HCT116 (cell line): ENCODE results near the gene FBH1. TPM values are rescaled to one million over a fixed set of nuclear protein-coding genes. Genes with fewer than 3 reads are reported as not detected.

Source experiments
- ATAC-seq: fragments of 200-7000 bp; cut with Tn5 transposase; 2 replicates; pipeline ENCODE4 v1.9.1; 2020; ENCODE audit warnings: mild to moderate bottlenecking, moderate library complexity
- BruUV-seq: library from RNA; stranded (reverse); fragments of 400-500 nt; replicated peaks from 2 replicates; lab custom pipeline; 2021; lab: Mats Ljungman, UMichigan
- CTCF ChIA-PET: fragments of 300-600 bp; sonication (Branson Sonifier 250); formaldehyde crosslinking; loops from one replicate; lab custom pipeline; 2021; ENCODE audit warnings: antibody characterized with exemption; lab: Charles Lee
- POLR2A ChIA-PET: fragments of 300-600, 350-600 bp; sonication (Branson Sonifier 250); formaldehyde crosslinking; loops from one replicate; lab custom pipeline; 2021; ENCODE audit warnings: antibody characterized with exemption; lab: Charles Lee
- RAD21 ChIA-PET, 2 experiments: fragments of 300-600 bp; sonication (Branson Sonifier 250); formaldehyde crosslinking; loops; one replicate each; lab custom pipeline; 2023; ENCODE audit warnings: low total read pairs in 2 of 2; ENCODE audit not compliant: uncharacterized antibody in 2 of 2, unreplicated experiment in 2 of 2, low non-redundant PET in 1 of 2; lab: Charles Lee
- DNase-seq: peaks from one replicate; pipeline ENCODE4 v3.0.0-alpha.2; 2010; ENCODE audit warnings: low read depth, low spot score
- H2AFZ ChIP-seq: fragments of 200-600 bp; shearing (Covaris generic), sonication (generic); 2 replicates; pipeline ENCODE4 v1.6.1; 2017; ENCODE audit warnings: low read depth, mixed run types, mixed read lengths, antibody characterized with exemption, low read length; ENCODE audit not compliant: poor library complexity, severe bottlenecking
- H3K27ac ChIP-seq: 2 replicates; pipeline ENCODE4 v1.5.1; 2012; ENCODE audit warnings: low read depth, low read length
- H3K27me3 ChIP-seq: fragments of 200-600 bp; sonication (generic); 2 replicates; pipeline ENCODE4 v1.6.1; 2016; ENCODE audit warnings: mixed run types, low read length, mixed read lengths; ENCODE audit not compliant: insufficient read depth
- H3K36me3 ChIP-seq, 2 experiments: fragments of 200-500 bp in 1 of 2; fragments of 200-600 bp in 1 of 2; sonication (Bioruptor generic) in 1 of 2; sonication (generic) in 1 of 2; 2 replicates each; pipeline versions ENCODE4 v1.5.1 to v1.6.1; 2014 to 2016; ENCODE audit warnings: low read length in 2 of 2, inconsistent platforms in 1 of 2, mixed read lengths in 1 of 2, mixed run types in 1 of 2; ENCODE audit not compliant: insufficient read depth in 2 of 2, control insufficient read depth in 1 of 2
- H3K4me1 ChIP-seq, 2 experiments: fragments of 200-600 bp in 1 of 2; sonication (generic) in 1 of 2; 2 replicates each; pipeline versions ENCODE4 v1.5.1 to v1.6.1; 2012 to 2017; ENCODE audit warnings: low read length in 2 of 2, inconsistent platforms in 1 of 2, mild to moderate bottlenecking in 1 of 2, mixed read lengths in 1 of 2, mixed run types in 1 of 2, moderate library complexity in 1 of 2; ENCODE audit not compliant: insufficient read depth in 2 of 2, control insufficient read depth in 1 of 2
- H3K4me2 ChIP-seq: fragments of 200-600 bp; sonication (generic); 2 replicates; pipeline ENCODE4 v1.6.1; 2017; ENCODE audit warnings: mixed run types, low read length, mixed read lengths
- H3K4me3 ChIP-seq, 2 experiments: fragments of 200-600 bp in 1 of 2; sonication (generic) in 1 of 2; replicated peaks in 1 of 2; 2 replicates each; pipeline ENCODE4 v1.5.1; 2011 to 2016; ENCODE audit warnings: low read length in 2 of 2, control low read depth in 1 of 2, low read depth in 1 of 2, mild to moderate bottlenecking in 1 of 2, mixed read lengths in 1 of 2, mixed run types in 1 of 2
- H3K79me2 ChIP-seq: fragments of 200-600 bp; sonication (generic); 2 replicates; pipeline ENCODE4 v1.6.1; 2017; ENCODE audit warnings: mild to moderate bottlenecking, mixed run types, low read length, moderate library complexity, mixed read lengths; ENCODE audit not compliant: insufficient read depth
- H3K9ac ChIP-seq: fragments of 200-600 bp; sonication (generic); 2 replicates; pipeline ENCODE4 v1.6.1; 2016; ENCODE audit warnings: low read length, mixed read lengths
- H3K9me2 ChIP-seq: fragments of 200-600 bp; sonication (generic), shearing (Covaris generic); 2 replicates; pipeline ENCODE4 v1.6.1; 2017; ENCODE audit warnings: mixed run types, mild to moderate bottlenecking, moderate library complexity; ENCODE audit not compliant: insufficient read depth
- H3K9me3 ChIP-seq, 2 experiments: fragments of 200-500 bp in 1 of 2; fragments of 200-600 bp in 1 of 2; sonication (Bioruptor generic) in 1 of 2; sonication (generic) in 1 of 2; 2 replicates each; pipeline ENCODE4 v1.6.1; 2014 to 2017; ENCODE audit warnings: low read length in 2 of 2, mixed read lengths in 2 of 2, inconsistent platforms in 1 of 2, low read depth in 1 of 2, mild to moderate bottlenecking in 1 of 2, mixed run types in 1 of 2, moderate library complexity in 1 of 2; ENCODE audit not compliant: control insufficient read depth in 1 of 2, insufficient read depth in 1 of 2
- H4K20me1 ChIP-seq: fragments of 200-600 bp; sonication (generic), shearing (Covaris generic); 2 replicates; pipeline ENCODE4 v1.6.1; 2017; ENCODE audit warnings: mixed run types, mild to moderate bottlenecking, moderate library complexity; ENCODE audit not compliant: insufficient read depth
- CBX3 ChIP-seq: IDR thresholded peaks from 2 replicates; pipeline ENCODE4 v1.6.1; 2012; ENCODE audit warnings: low read depth
- CEBPB ChIP-seq: IDR thresholded peaks from 2 replicates; pipeline ENCODE4 v1.6.1; 2012; ENCODE audit warnings: low read depth
- EGR1 ChIP-seq: IDR thresholded peaks from 2 replicates; pipeline ENCODE4 v1.6.1; 2012; ENCODE audit warnings: low read depth
- ELF1 ChIP-seq: IDR thresholded peaks from 2 replicates; pipeline ENCODE4 v1.6.1; 2012; ENCODE audit warnings: low read depth, borderline replicate concordance
- EZH2phosphoT487 ChIP-seq: fragments of 200-600 bp; IDR thresholded peaks from 2 replicates; pipeline ENCODE4 v1.6.1; 2018; ENCODE audit warnings: antibody characterized with exemption, borderline replicate concordance
- FOSL1 ChIP-seq: IDR thresholded peaks from 2 replicates; pipeline ENCODE4 v1.6.1; 2012; ENCODE audit warnings: low read depth
- JUND ChIP-seq: IDR thresholded peaks from 2 replicates; pipeline ENCODE4 v1.6.1; 2012
- POLR2A ChIP-seq: IDR thresholded peaks from 2 replicates; pipeline ENCODE4 v1.7.0; 2011; ENCODE audit warnings: borderline replicate concordance; ENCODE audit not compliant: insufficient read depth, insufficient read length; ENCODE audit errors: extremely low read depth
- POLR2AphosphoS5 ChIP-seq: IDR thresholded peaks from 2 replicates; pipeline ENCODE4 v1.6.1; 2011; ENCODE audit warnings: mild to moderate bottlenecking, low read depth, low read length, moderate library complexity
- RAD21 ChIP-seq: IDR thresholded peaks from 2 replicates; pipeline ENCODE4 v1.6.1; 2012; ENCODE audit warnings: low read depth, mild to moderate bottlenecking
- SRF ChIP-seq: IDR thresholded peaks from 2 replicates; pipeline ENCODE4 v1.6.1; 2012; ENCODE audit warnings: low read depth
- TCF7L2 ChIP-seq: IDR thresholded peaks from 2 replicates; pipeline ENCODE4 v1.7.0; 2011; ENCODE audit warnings: borderline replicate concordance, inconsistent platforms; ENCODE audit not compliant: insufficient read depth, insufficient read length; ENCODE audit errors: extremely low read depth
- YY1 ChIP-seq: IDR thresholded peaks from 2 replicates; pipeline ENCODE4 v1.6.1; 2011; ENCODE audit warnings: low read length, low read depth, moderate library complexity, mild to moderate bottlenecking; ENCODE audit not compliant: insufficient replicate concordance; ENCODE audit errors: extremely low read depth
- ZFX ChIP-seq: fragments of 450-650 bp; IDR thresholded peaks from 2 replicates; pipeline ENCODE4 v1.6.1; 2017
- intact Hi-C: fragments of 100-400 bp; cut with micrococcal nuclease; formaldehyde crosslinking; loops from 2 replicates; pipeline ENCODE4 v1.10.0; 2022
- total RNA-seq: library from RNA; stranded (reverse); gene quantifications from one replicate; pipeline ENCODE4 v1.2.1, GENCODE V29; 2021; ENCODE audit not compliant: unreplicated experiment
- TF ChIP-seq, protein P1 (sequence below), 3 experiments: fragments of 200-600 bp in 1 of 3; sonication (generic) in 1 of 3; IDR thresholded peaks in 2 of 3; conservative IDR thresholded peaks in 1 of 3; 2 replicates each; pipeline ENCODE4 v1.5.1; 2012 to 2017; ENCODE audit warnings: low read depth in 2 of 3, low read length in 2 of 3, antibody characterized with exemption in 1 of 3, borderline replicate concordance in 1 of 3, control low read depth in 1 of 3, mild to moderate bottlenecking in 1 of 3, mixed read lengths in 1 of 3, mixed run types in 1 of 3, moderate library complexity in 1 of 3; ENCODE audit not compliant: insufficient read depth in 1 of 3
- TF ChIP-seq, protein P2 (sequence below): IDR thresholded peaks from 2 replicates; pipeline ENCODE4 v1.6.1; 2012
- TF ChIP-seq, protein P3 (sequence below): IDR thresholded peaks from 2 replicates; pipeline ENCODE4 v1.6.1; 2011; ENCODE audit warnings: mild to moderate bottlenecking, low read length, moderate library complexity; ENCODE audit not compliant: insufficient replicate concordance; ENCODE audit errors: extremely low read depth
- TF ChIP-seq, protein P4 (sequence below): IDR thresholded peaks from 2 replicates; pipeline ENCODE4 v1.6.1; 2012
- TF ChIP-seq, protein P5 (sequence below): IDR thresholded peaks from 2 replicates; pipeline ENCODE4 v1.6.1; 2012; ENCODE audit warnings: low read depth

FBH1 gene
- total RNA-seq, 1 experiment from 2014 or later: 70.2 TPM

DNA sequence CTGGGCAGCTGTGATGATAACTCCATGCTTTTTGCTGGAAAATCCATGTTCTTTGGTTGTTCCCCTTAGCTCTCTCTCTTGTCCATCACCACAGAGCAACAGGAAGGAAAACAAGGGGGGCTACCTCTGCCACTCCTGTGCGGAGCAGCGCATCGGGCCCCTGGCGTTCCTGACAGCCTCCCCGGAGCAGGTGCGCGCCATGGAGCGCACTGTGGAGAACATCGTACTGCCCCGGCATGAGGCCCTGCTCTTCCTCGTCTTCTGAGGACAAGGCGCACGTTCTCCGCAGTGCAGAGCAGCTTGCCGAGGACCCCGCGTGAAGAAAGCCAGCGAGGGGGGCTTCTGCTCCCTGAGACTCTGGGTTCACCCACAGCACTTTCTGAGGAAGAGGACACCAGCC is 47.0 kb downstream of the FBH1 start:
- Histone ChIP-seq H3K27me3 (no peaks in the 10 kb centered on the region), H3K79me2 (no peaks in the 10 kb centered on the region), H3K9me3 (no peaks in the 10 kb centered on the region), H2AFZ (no peak overlapping the region), H3K9ac (no peak overlapping the region), H3K4me2 (no peak overlapping the region), H3K9me2 (no peaks in the 10 kb centered on the region), H3K4me3 (no peak overlapping the region), H4K20me1 (no peaks in the 10 kb centered on the region), H3K27ac (no peak overlapping the region), H3K36me3 (peaks cover 14 to 23% of the 10 kb centered on the region in 2 experiments; a peak in 3 of 4 replicates), H3K4me1 (no peaks in the 10 kb centered on the region)
- intact Hi-C loops: no loop called here
- ChIA-PET CTCF (no interaction called here), POLR2A (no interaction called here), RAD21 (no interaction called here)
- ATAC-seq (no peak), DNase-seq (no peak)
- TF ChIP-seq ZFX: no peak
- TF ChIP-seq CBX3: no peak
- no peak for TF ChIP-seq RAD21
- no peak for TF ChIP-seq EZH2phosphoT487
- TF ChIP-seq, protein P1, sequence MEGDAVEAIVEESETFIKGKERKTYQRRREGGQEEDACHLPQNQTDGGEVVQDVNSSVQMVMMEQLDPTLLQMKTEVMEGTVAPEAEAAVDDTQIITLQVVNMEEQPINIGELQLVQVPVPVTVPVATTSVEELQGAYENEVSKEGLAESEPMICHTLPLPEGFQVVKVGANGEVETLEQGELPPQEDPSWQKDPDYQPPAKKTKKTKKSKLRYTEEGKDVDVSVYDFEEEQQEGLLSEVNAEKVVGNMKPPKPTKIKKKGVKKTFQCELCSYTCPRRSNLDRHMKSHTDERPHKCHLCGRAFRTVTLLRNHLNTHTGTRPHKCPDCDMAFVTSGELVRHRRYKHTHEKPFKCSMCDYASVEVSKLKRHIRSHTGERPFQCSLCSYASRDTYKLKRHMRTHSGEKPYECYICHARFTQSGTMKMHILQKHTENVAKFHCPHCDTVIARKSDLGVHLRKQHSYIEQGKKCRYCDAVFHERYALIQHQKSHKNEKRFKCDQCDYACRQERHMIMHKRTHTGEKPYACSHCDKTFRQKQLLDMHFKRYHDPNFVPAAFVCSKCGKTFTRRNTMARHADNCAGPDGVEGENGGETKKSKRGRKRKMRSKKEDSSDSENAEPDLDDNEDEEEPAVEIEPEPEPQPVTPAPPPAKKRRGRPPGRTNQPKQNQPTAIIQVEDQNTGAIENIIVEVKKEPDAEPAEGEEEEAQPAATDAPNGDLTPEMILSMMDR (IDR thresholded peaks at IDR 0.05 in 2 of 3, conservative IDR thresholded peaks at IDR 0.05 in 1 of 3; ENCODE audit: borderline replicate concordance in 1 of 3, insufficient read depth in 1 of 3, low read depth in 2 of 3, low read length in 2 of 3): no peak
- no peak for TF ChIP-seq POLR2A
- no peak for TF ChIP-seq YY1
- no peak for TF ChIP-seq TCF7L2
- TF ChIP-seq, protein P2, sequence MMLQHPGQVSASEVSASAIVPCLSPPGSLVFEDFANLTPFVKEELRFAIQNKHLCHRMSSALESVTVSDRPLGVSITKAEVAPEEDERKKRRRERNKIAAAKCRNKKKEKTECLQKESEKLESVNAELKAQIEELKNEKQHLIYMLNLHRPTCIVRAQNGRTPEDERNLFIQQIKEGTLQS: no peak
- TF ChIP-seq, protein P3, sequence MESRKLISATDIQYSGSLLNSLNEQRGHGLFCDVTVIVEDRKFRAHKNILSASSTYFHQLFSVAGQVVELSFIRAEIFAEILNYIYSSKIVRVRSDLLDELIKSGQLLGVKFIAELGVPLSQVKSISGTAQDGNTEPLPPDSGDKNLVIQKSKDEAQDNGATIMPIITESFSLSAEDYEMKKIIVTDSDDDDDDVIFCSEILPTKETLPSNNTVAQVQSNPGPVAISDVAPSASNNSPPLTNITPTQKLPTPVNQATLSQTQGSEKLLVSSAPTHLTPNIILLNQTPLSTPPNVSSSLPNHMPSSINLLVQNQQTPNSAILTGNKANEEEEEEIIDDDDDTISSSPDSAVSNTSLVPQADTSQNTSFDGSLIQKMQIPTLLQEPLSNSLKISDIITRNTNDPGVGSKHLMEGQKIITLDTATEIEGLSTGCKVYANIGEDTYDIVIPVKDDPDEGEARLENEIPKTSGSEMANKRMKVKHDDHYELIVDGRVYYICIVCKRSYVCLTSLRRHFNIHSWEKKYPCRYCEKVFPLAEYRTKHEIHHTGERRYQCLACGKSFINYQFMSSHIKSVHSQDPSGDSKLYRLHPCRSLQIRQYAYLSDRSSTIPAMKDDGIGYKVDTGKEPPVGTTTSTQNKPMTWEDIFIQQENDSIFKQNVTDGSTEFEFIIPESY: no peak
- no peak for TF ChIP-seq JUND
- no peak for TF ChIP-seq CEBPB
- no peak for TF ChIP-seq ELF1
- TF ChIP-seq EGR1: no peak
- TF ChIP-seq, protein P4, sequence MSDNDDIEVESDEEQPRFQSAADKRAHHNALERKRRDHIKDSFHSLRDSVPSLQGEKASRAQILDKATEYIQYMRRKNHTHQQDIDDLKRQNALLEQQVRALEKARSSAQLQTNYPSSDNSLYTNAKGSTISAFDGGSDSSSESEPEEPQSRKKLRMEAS: no peak
- TF ChIP-seq SRF: no peak
- TF ChIP-seq, protein P5, sequence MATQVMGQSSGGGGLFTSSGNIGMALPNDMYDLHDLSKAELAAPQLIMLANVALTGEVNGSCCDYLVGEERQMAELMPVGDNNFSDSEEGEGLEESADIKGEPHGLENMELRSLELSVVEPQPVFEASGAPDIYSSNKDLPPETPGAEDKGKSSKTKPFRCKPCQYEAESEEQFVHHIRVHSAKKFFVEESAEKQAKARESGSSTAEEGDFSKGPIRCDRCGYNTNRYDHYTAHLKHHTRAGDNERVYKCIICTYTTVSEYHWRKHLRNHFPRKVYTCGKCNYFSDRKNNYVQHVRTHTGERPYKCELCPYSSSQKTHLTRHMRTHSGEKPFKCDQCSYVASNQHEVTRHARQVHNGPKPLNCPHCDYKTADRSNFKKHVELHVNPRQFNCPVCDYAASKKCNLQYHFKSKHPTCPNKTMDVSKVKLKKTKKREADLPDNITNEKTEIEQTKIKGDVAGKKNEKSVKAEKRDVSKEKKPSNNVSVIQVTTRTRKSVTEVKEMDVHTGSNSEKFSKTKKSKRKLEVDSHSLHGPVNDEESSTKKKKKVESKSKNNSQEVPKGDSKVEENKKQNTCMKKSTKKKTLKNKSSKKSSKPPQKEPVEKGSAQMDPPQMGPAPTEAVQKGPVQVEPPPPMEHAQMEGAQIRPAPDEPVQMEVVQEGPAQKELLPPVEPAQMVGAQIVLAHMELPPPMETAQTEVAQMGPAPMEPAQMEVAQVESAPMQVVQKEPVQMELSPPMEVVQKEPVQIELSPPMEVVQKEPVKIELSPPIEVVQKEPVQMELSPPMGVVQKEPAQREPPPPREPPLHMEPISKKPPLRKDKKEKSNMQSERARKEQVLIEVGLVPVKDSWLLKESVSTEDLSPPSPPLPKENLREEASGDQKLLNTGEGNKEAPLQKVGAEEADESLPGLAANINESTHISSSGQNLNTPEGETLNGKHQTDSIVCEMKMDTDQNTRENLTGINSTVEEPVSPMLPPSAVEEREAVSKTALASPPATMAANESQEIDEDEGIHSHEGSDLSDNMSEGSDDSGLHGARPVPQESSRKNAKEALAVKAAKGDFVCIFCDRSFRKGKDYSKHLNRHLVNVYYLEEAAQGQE: no peak
- no peak for TF ChIP-seq FOSL1
- no peak for TF ChIP-seq POLR2AphosphoS5
- BruUV-seq: no TSS peak
